HG03175 (cell line): ENCODE data around the gene SP2.

Experiments used
- ATAC-seq: cut with Tn5 transposase; IDR thresholded peaks from one replicate; pipeline ENCODE4 v1.9.1; 2021; ENCODE audit warnings: mild to moderate bottlenecking, moderate library complexity; ENCODE audit not compliant: unreplicated experiment

SP2 gene

DNA sequence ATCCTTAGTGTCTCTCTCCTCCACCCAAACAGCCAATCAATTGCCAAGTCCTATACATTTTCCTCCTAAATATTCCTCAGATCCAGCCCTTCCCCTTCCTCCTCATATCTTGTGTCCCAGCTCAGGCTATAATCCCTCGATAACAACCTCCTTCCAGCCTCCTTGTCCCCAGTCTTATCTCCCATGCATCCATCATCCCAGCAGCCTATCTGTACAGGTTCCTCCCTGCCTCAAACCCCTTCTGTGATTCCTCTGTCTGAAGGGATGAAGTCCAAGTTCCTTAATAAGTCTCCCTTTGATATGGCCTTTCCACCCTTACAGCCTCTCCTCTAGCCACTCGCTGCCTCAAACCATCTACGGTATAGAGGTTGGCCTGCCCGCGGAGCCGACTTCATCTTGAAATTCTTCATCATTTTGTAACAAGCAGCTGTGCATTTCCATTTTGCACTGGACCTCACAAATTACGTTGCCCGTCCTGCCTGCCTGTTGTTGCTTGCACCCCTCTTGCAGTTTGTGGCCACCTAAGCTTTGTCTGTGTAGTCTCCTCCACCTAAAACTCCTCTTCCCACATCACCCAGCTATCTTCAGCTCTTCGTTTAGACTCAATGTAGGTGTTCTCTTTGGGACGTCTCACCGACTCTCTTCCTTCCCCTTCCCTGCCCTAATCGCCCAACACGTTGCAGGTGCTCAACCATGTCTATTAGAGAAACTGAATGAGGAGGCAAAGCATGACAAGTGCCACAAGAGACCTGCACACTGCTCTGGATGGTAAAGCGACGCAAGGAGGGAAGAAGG lies 74.1 kb downstream of the SP2 start:
- no peak for ATAC-seq

DNA sequence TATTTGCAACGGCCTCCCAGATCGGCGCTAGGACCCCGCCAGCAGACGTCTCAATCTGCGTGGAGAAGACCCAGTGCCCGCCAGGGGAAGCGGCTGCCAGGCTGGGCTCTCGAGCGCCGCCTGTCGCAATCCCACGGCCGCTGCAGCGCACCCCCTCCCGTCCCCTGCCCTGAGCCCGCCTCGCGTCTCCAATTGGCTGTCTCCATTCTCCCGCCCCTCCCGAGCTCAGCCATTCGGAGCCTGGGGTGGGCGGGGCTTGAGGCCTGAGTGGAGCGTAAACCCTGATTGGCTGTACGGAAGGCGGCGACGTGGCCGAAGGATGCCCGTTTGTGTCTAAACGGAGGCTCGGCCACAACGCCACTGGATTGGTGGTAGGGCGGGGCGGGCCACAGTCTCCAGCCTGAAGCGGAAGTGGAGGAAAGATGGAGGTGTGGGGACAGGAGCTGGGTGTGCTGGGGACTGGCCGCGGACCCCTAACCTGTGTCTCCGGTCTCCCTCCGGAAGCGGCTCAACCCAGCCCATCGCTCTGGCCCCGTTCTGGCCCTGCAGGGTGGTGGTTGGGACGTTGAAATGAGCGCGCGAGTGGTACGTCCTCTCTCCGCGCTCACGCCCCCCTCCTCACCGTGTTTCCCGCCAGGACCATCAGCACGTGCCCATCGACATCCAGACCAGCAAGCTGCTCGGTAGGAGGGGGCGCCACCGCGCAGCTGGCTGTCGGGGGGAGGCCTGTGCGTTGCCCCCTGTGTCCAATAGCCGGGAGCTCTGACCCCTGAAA lies 74.9 kb downstream of the SP2 start, which contains the start of gene CDK5RAP3:
CDK5RAP3 (plus strand) TSS at position 389 of the 775 bp plus-strand sequence; CDS start at position 423, 34 bp downstream.
- peak; percentile 95 for ATAC-seq

DNA sequence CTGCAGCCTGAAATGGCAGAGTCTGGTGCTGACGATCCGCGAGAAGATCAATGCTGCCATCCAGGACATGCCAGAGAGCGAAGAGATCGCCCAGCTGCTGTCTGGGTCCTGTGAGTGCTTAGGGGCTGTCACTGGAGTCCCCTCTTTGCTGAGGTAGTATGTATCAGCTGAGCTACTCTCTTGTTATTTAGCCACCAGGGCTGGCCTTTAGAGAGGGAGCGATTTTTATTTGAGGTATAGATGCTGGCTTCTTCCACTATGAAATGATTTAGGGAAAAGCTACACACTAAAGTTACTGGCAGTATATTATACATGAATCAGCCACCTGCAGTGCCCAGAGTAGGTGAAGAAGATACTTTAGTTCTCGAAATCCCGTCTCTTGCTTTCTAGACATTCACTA lies 77.5 kb downstream of the SP2 start:
- ATAC-seq = no peak

GRCh38 chr17:47975189-47975822 lies 79.3 kb downstream of the SP2 start:
- ATAC-seq = no peak

GRCh38 chr17:47975823-47976205 lies 79.8 kb downstream of the SP2 start:
- ATAC-seq = no peak

- ATAC-seq = no peak
These were observed 82.3 kb downstream of the SP2 start for GRCh38 chr17:47978324-47978723.
